Left renal pelvis (tissue), 4 donors: ENCODE measurements around the gene ZXDC. TPM values are rescaled to one million over a fixed set of nuclear protein-coding genes. Genes with fewer than 3 reads are reported as not detected.

Source experiments
- DNase-seq, 4 donors: peaks; one replicate each; pipeline ENCODE4 v3.0.0-alpha.2; 2013; ENCODE audit warnings: low read depth in 4 of 4, low spot score in 3 of 4
- polyA plus RNA-seq, 4 donors: library from polyadenylated mRNA; unstranded; fragments of 120-200 nt; gene quantifications; one replicate each; pipeline ENCODE4 v1.2.1, GENCODE V29; 2013; ENCODE audit not compliant: insufficient read length in 4 of 4

The ZXDC gene
- polyA plus RNA-seq, 4 donors: 26.4 to 42.6 (median 30.5) TPM

- no peak for DNase-seq
Observed at GRCh38 chr3:126421573-126422119, 54.0 kb downstream of the ZXDC start.

DNA sequence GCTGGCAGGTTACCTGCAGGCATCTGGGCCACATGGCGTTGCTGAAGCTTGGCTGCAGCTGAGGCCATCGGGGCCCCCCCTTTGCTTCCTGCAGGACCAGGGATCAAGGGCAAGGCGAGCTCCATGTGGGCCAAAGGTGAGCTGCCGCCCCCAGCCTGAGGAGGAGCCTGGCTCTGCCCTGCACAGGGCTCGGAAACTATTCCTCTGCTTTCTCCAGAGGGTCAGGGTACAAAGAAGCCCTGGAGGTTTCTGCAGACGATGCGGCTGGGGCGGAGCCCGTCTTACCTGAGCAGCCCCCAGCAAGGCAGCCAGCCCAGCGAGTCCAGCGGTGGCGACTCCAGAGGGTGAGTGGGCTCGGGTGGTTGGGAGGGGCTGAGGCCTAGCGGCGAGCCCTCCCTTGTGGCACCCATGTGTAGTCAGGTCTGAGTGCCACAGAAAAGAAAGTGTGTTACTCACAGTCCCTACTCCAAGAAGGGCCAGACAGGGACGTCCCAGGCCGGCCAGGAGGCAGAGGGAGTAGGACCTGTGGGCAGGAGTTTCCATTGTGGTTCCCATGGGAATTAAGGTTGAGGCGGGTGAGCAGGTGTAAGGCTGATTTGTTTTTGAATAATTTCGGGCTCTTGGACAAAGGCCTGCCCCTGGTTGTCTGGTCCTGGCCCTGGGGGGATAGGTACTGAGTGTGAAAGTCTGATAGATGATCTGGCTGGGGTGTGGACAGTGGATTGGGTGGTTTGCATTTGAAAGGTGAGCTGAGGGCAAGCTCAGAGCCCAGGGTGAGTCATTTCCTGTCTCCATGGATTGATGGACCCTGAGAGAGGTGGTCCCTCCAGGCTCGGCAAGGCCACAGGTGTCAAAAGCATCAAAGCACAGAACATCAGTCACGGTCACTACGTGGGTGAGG lies 55.6 kb downstream of the ZXDC start:
- DNase-seq: no peak

- DNase-seq: no peak
Observed at GRCh38 chr3:126419151-126419703, 56.5 kb downstream of the ZXDC start.

DNA sequence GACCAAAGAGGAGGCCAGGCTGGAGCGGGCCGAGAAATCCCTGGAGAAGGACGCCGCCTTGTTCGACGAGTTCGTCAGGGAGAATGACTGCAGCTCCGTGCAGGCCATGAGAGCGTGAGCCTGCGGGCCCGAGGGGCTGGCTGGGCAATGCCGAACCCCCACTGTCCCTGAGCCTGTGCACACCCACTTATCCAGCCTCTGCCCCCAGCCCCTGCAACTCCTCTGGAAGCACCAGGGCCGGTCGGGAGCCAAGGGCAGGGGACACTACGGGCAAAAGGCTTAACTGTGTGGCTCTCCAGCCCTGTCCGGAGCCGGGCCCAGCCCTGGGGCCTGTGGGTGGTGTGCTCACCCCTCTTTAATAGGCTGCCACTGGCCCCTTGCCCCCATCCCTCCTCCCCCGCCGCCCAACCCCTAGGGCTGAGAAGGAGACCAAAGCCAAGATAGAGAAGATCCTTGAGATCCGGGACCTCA lies 57.0 kb downstream of the ZXDC start:
- DNase-seq: no peak

DNA sequence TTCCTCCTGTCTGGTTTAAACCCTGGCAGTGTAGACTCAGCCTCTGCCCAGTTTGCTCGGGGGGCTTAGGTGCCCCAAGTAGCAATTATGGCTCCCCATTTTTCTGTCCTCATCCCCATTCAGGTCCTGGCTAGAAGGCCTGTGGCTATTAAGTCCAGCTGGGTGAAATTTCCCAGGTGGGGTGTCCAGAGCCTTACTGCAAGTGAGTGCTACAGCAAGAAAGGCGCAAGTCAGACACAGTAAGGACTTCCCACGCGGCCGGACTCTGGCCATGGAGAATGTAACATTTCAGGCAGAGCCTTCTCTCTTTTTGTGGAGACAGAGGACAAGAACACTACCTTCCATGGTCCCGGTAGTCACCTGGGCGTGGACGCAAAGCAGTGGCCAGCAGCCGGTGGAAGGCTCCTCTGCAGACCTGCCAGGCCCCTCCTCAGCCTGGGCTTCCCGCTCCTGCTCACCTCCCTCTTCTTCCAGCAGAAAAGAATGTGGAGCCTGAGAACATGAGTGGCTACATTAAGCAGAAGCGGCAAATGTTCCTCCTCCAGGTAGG lies 57.6 kb downstream of the ZXDC start:
- DNase-seq: no peak

GRCh38 chr3:126417515-126417914 lies 58.2 kb downstream of the ZXDC start:
- no peak for DNase-seq

GRCh38 chr3:126416943-126417342 lies 58.7 kb downstream of the ZXDC start:
- no peak for DNase-seq

GRCh38 chr3:126415661-126416591 lies 59.8 kb downstream of the ZXDC start:
- no peak for DNase-seq

GRCh38 chr3:126414961-126415660 lies 60.6 kb downstream of the ZXDC start:
- DNase-seq: no peak

DNA sequence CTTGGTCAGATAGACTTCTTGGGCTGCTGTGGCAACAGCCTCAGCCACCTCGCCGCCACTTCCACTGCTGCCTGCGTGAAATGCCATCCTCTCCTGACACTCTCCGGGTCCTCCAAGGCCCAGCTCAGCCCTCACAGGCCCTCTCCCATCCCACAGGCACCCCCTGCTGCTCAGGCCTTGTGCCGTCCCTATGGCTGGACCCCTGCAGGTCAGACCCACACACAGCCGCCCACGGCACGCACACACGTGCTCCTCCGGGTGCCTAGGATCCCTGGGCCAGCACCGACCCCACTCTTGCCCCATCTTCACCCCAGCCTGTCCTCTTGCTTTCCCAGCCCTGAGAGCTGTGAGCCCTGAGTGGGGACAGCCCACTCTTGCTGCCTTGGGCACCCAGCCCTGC lies 61.3 kb downstream of the ZXDC start:
- DNase-seq: no peak

- no peak for DNase-seq
Observed at GRCh38 chr3:126413693-126414080, 62.0 kb downstream of the ZXDC start.

DNA sequence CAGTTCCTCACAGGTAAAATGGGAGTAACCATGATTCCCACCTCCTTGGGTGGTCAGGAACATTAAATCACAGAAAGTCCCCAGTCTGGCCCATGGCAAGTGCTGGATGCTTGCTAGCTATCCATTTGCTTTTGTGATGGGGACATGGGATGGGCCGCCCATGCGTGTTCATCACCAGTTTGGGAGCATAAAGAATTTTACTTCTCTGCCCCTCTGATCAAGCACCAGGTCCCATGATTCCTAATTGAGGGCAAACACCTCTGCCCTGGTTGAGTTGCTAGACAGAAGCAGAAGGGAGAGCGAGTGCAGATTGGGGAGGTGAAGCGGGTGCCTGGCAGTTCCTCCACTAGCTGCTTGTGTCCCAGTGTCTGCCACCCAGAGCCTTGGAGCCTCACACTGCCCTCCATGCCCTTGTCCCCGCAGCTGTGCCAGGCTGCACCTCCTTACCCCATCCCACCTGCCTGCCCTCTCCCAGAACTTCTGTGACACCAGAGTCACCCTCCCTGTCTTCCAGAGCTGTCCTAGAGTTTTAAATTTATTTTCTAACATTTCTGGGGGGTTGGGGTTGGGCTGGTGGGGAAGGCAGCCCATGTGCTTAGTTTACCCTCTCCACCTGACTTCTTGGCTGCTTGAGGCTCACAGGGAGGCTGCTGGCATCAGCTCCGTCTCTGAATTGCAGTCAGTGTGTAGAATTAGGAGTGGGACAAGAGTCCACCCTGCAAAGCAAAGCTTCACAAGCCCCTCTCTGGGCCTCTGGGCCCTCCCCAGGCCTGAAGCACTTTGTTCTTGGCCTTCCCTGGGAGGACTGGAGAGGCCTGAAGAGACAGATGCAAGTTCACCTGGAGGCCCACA lies 62.6 kb downstream of the ZXDC start:
- no peak for DNase-seq

GRCh38 chr3:126408099-126408498 lies 67.6 kb downstream of the ZXDC start:
- DNase-seq: no peak

DNA sequence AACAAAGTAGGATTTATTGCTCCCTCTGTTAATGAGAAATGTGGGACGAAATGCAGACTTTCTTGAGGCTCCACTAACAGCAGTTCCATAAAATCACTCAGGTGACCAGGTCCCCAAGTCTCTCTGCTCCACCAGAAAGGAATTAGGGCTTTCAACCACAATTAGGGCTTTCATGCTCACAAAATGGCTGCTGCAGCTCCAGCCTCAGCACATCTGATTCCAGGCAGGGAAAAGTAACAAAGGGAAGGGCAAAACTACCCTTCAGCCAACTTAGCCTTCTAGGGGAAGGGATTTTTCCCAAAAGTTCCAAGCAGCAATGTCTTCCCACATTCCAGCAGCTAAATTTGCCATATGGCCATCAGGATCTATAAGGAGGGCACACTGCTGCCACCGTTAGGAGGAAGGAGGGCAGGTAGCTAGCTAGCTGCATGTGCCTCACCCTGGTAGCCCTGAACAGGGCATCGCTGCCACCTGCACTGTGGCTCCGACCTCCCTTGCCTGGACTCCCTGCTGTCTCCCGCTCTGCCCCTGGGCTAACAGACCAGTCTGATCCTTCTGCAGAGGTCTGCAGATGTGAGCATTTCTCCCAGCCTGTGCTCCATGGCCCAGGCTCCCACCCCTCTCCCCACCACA lies 68.2 kb downstream of the ZXDC start:
- DNase-seq: no peak

DNA sequence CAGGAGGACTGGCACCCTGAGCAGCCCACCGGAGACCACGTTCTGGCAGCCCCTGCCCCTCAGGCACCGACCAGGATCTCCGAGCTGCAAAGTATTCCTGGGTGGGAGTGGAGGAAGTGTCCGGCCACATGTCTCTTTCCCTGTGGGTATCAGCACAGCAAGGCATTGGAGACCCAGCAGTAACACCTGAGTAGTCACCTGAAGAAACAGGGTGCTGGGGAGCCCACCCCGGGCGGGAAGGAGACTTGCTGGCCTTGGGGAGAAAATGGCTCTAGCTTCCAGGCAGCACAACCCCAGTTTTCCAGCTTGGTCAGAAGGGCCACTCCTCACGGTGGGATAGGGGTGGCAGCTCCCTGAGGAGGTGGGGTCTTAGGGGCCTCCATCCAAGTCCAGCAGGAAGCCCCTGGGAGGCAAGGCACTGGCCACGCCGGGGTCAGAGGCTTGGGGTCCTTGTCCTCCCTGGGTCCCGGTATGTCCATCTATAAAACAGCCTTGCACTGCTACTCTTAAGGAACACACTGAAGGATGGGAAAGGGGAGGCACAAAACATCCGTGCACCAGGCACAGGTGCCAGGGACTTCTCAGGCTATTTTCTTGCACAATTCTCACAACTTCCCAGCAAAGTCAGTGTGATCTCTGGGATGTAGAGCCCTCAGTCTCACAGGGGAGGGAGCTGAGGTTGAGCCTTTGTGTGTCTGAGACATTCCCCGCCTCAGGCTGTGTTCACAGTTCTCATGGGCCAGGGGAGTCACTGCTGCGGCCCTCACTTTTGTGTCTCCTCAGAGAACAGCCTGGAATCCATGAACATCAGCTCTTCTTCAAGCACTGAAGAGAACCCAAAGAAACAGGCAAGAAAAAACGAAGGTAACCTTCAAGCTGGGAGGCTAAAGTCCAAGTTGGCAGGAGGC lies 69.0 kb downstream of the ZXDC start:
- no peak for DNase-seq

- DNase-seq: no peak
Observed at GRCh38 chr3:126402666-126403302, 72.9 kb downstream of the ZXDC start.

DNA sequence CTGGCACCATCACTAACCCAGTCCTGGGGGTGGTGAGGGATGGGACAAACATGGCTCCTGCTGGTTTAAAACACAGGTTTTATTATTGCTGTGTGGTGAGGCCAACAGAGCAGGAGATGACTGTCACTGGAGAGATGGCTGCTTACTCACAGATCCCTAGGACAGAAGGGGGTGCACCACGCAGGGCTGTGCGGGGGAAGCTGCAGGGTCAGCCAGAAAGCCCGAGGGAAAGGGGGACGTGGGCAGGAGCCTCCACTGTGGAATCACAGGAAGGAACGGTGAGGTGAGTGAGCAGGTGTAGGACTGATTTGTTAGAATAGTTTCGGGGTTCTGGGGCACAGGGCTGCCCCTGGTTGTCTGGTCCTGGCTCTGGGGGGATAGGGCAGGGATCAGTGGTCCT lies 73.5 kb downstream of the ZXDC start:
- no peak for DNase-seq
